Progenitor cell of endocrine pancreas (in vitro differentiated cells): ENCODE measurements around the gene PIP4K2C. TPM values are rescaled to one million over a fixed set of nuclear protein-coding genes. Genes with fewer than 3 reads are reported as not detected.

ENCODE experiments used
- DNase-seq: peaks from one replicate; pipeline ENCODE4 v3.0.0; 2021; ENCODE audit warnings: low spot score; ENCODE audit not compliant: unreplicated experiment
- H3K27ac Mint-ChIP-seq: 2 replicates; pipeline ENCODE4 v1.8.0; 2021; ENCODE audit warnings: mild to moderate bottlenecking, moderate library complexity, mixed read lengths
- H3K27me3 Mint-ChIP-seq: 2 replicates; pipeline ENCODE4 v1.8.0; 2021; ENCODE audit warnings: mixed read lengths
- H3K36me3 Mint-ChIP-seq: 2 replicates; pipeline ENCODE4 v1.8.0; 2022; ENCODE audit warnings: mixed read lengths; ENCODE audit not compliant: insufficient read depth
- H3K4me1 Mint-ChIP-seq: 2 replicates; pipeline ENCODE4 v1.8.0; 2021; ENCODE audit warnings: low read depth, mixed read lengths
- H3K4me3 Mint-ChIP-seq: 2 replicates; pipeline ENCODE4 v1.8.0; 2021; ENCODE audit warnings: low read depth, mild to moderate bottlenecking, moderate library complexity, mixed read lengths
- H3K9me3 Mint-ChIP-seq: 2 replicates; pipeline ENCODE4 v1.8.0; 2021; ENCODE audit warnings: low read depth, mixed read lengths
- CTCF ChIP-seq: fragments of 200-600 bp; sonication (generic); IDR thresholded peaks from one replicate; pipeline ENCODE4 v1.5.0; 2021; ENCODE audit warnings: antibody characterized with exemption, mild to moderate bottlenecking; ENCODE audit not compliant: unreplicated experiment
- total RNA-seq: library from RNA; stranded (reverse); gene quantifications from 2 replicates; pipeline ENCODE4 v1.2.1, GENCODE V29; 2021

PIP4K2C gene
- total RNA-seq, 1 donor from 2014 or later = 38.4 TPM

DNA sequence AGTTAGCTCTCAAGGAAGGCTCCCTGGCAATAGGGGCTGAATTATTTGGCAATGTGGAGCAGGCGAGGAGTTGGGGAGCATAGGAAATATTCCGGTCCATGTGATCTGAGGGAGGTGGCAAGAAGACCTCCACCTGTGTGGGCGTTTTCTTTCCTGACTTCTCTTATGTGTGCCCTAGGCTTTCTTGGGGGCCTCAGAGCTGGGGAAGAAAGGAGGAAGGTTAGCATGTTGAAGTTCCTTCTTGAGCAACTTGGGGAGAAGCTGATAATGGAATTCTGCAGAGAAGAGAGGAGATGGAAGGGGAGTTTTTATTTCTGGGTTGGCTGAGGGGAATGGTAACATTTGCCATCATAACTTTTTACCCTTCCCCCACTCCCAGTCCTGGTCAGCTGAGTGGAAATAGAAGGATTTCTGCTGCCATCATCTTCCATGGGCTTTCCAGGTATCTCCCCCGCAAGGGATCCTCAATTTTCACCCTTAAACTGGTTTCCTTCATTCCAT, 14.9 kb downstream of the PIP4K2C start:
- TF ChIP-seq CTCF = no peak
- Mint-ChIP-seq H3K27me3 (peaks cover 23% of the 10 kb centered on the region), H3K27ac (no peak overlapping the region), H3K36me3 (peaks cover 24% of the 10 kb centered on the region), H3K4me3 (peak overlapping the region; percentile 85), H3K9me3 (no peaks in the 10 kb centered on the region), H3K4me1 (peaks cover 19% of the 10 kb centered on the region)
- DNase-seq = no peak

- no peak for DNase-seq
- Mint-ChIP-seq H3K36me3 (peaks cover 22% of the 10 kb centered on the region), H3K27me3 (peaks cover 23% of the 10 kb centered on the region), H3K27ac (no peak overlapping the region), H3K9me3 (no peaks in the 10 kb centered on the region), H3K4me1 (peaks cover 19% of the 10 kb centered on the region), H3K4me3 (peak overlapping the region; percentile 41)
- TF ChIP-seq CTCF = no peak
These were observed 15.4 kb downstream of the PIP4K2C start for GRCh38 chr12:57606399-57606798.

DNA sequence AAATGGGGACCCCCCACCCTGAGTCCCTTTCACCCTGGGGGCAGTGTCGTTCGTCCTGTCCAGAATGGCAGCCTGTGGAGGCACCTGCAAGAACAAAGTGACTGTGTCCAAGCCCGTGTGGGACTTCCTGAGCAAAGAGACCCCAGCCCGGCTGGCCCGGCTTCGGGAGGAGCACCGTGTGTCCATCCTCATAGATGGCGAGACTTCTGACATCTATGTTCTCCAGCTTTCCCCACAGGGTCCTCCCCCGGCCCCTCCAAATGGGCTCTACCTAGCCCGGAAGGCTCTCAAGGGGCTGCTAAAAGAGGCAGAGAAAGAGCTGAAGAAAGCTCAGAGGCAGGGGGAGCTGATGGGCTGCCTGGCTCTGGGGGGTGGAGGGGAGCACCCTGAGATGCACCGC, 15.8 kb downstream of the PIP4K2C start:
- DNase-seq = no peak
- Mint-ChIP-seq H3K36me3 (peaks cover 19% of the 10 kb centered on the region), H3K27ac (no peak overlapping the region), H3K4me1 (peaks cover 19% of the 10 kb centered on the region), H3K9me3 (no peaks in the 10 kb centered on the region), H3K4me3 (peak overlapping the region; percentile 31), H3K27me3 (peaks cover 23% of the 10 kb centered on the region)
- TF ChIP-seq CTCF = no peak

- Mint-ChIP-seq H3K9me3 (no peaks in the 10 kb centered on the region), H3K4me1 (peaks cover 20% of the 10 kb centered on the region), H3K4me3 (no peak overlapping the region), H3K36me3 (peaks cover 12% of the 10 kb centered on the region), H3K27me3 (peaks cover 32% of the 10 kb centered on the region), H3K27ac (no peak overlapping the region)
- TF ChIP-seq CTCF = no peak
- no peak for DNase-seq
These were observed 17.1 kb downstream of the PIP4K2C start for GRCh38 chr12:57607958-57608663.

DNA sequence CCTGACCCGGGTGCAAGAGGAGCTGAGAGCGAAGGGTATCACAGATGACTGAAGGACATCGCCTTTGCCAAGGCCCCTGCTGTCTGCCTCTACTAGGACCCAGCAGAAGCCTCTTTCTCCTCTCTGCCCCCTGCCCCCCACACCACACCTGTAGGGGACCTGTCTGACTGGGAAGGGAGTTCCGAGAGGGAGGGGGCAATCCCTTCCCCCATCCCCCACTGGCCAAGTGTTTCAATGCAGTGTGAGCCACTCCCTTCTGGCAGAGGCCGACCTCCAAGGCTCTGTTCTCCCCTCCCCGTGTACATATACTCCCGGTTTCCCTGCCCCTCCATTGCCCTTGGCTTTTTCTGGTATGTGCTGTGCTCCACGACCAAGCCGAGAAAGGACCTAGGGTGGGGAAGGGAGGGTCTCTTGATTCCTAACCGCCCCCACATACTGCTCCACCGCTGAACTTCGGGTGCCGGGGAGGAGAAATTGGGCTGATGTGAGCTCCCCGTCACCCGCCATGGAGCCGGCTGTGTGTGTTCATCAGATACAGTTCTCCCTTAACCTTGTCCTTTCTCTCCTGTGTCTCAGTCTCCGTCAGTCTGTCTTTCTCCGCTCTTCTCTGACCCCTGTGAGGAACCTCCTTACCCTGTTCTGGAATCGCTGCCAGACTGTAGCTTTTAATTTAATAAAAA, 18.2 kb downstream of the PIP4K2C start:
- Mint-ChIP-seq H3K9me3 (no peaks in the 10 kb centered on the region), H3K4me3 (peak overlapping the region; percentile 14), H3K4me1 (peaks cover 14% of the 10 kb centered on the region), H3K27ac (no peak overlapping the region), H3K36me3 (peaks cover 12% of the 10 kb centered on the region), H3K27me3 (peaks cover 39% of the 10 kb centered on the region)
- TF ChIP-seq CTCF = no peak
- DNase-seq = no peak
